Daoy (cell line): ENCODE data around the gene EBF3. TPM values are rescaled to one million over a fixed set of nuclear protein-coding genes. Genes with fewer than 3 reads are reported as not detected.

ENCODE experiments used
- DNase-seq: peaks from one replicate; pipeline ENCODE4 v3.0.0-alpha.2; 2015; ENCODE audit warnings: low read depth
- total RNA-seq: library from RNA; depleted of rRNA; stranded (reverse); fragments of >200 nt; shearing (Covaris generic); gene quantifications from 2 replicates; pipeline ENCODE4 v1.2.3, GENCODE V29; 2014

Gene EBF3
- total RNA-seq, 1 experiment from 2014 or later = 3.4 TPM

DNA sequence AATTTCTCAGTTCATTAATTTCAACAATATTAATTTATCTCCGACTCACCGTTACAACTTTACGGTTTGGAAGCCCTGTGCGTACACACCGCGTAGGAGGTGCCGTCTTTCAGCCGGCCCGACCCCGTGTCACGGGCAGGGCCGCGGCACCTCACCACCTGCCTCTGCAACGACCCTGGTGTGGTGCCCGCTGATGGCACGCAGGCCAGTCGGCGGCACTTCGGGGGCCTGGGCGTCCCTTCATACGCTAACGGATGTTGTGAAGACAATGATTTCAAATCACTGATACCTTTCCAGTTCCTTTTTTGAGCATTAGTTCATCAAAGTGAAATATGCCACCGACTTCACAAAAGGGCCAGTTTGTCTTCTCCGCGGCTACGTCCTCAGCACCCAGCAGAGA, 125.3 kb downstream of the EBF3 start:
- DNase-seq = no peak

DNA sequence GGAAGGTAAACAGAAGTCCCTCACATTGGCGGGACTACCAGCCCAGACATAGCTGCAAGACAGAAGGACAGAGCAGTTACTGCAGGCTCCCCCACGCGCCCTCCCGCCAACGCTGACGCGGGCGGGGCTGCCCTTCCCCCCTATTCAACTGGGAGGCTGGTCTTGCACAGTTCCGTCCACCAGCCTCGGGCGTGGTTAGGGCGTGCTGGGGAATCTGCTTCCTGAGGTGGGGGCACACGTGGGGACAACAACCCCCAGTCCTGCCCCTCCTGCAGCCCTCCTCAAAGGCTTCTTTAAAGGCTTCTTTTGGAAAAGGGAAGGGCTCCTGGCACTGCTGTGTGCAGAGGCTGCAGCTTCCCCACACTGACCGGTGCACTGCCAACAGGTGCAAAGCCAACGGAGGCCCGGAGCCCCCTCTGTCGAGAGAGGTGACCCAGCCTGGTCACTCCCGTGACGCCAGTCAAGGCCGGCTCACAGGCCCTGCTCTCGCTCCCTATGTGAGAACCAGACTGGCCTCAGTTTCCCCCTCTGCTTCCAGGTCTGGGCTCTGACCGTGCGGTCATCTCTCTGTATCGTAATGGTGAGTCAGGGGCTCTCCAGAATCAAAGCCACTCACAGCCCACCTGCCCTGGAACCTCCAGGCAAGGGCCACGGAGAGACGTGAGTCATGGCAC, 126.0 kb downstream of the EBF3 start:
- DNase-seq = no peak

DNA sequence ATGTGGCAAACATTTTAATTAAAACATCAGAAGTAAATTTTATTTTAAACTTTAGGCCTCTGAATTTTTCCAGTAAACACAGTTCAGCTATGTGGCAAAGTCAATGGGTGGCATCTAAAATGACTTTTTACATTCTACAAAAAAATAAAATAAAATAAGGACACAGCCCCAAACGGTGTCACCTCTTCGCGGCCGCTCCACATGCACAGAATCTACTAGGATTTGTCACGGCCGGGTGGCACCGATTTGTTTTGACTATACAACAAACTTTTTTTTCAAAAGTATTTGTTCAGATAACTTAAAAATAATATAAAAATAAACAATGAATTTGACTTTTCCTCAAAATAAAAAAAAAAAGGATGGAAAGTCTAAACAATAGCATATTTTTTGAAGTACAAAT, 127.8 kb downstream of the EBF3 start:
- no peak for DNase-seq

DNA sequence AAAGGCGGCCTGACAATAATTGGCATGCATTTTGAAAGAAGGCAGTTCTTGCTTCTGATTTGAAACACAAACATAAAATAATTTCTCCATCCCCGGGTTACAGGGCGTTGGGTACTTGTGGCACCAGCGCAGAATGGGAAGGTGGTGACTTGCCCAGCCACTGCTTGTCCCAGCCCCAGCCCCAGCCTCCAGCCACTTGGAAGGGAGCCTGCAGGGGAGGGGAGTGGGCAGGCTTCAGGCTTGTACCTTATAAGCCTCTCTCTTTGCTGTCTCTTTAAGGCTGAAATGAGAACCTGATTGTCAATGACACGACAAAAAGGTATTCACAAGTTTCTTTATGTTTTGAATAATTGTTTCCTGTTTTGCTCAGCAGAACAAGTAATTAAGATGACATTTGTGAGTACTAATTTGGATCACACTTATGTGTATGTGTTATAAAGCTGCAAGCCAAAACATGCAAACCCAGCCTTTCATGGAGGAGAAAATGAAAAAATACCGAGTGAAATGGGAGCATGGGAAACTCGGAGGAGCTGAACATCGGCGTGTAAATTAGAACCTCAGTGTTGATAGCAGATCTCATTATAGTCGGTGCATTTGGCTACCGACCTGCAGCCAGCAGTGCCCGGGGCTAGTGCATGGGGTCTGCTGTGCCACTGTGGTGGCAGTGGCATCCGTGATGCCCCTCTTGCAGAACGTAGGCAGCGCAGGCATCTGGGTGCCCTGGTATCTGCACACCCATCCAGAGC, 129.9 kb downstream of the EBF3 start:
- no peak for DNase-seq

DNA sequence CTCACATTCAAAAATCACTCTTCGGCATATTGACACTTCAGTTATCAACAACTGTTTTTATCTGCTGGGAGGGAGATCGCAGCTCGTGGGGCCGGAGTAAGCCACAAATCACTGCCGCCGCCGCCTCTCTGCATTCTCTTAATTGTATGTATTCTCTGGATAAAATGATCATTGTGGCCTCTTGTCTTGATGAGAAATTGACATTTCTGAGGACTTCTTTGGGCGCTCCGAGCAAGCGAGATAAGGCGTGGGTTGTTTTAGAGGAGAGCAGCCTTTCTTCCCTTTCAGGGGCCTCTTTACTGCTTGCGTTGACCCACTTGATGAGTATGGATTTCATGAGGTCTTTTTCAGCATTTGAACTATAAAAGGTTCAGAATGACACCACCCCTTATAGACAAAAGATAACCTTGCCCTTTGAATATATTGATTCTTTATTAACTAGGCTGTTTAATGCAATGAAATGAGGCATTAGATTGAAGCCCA, 130.6 kb downstream of the EBF3 start:
- DNase-seq = no peak

DNA sequence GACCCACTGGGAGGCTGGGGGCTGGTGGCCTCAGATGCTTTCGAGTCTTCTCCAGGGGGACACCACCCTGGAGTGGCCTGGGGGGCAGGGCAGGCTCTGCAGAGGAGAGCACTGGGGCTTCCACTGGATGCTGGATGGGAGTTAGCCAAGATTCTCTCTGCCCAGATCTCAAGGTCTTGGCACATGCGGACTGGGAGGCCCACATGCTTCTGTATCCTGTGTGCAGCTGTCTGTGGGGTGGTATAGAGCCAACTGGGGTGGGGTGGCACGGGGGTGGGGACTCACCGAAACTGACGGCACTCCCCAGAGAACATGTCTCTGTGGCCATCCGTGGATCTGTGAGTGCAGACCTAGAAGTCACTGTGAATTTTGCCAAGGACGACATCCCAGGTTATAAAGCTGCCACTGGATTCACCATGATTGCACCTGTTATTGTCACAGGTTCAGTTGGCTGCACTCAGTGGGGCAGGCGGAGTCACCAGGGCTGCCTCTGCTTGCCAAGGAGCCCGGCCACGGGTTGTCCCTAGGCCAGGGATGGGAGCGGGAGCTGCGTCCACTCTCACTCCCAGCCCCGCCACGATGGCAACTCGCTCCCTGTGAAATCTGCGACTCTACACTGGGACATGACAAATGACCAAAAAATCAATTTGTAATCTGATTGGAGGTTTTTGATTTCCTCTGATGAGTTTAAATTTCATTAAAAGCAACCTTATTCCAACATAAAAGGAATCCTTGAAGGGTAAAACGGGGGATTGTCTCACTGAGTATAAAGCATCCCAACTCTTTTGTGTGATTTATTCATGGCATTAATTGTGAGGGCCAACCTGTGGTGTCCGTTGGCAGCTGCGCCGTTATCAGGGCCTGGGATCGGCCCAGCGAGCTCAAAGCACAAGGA, 131.3 kb downstream of the EBF3 start:
- DNase-seq = no peak

DNA sequence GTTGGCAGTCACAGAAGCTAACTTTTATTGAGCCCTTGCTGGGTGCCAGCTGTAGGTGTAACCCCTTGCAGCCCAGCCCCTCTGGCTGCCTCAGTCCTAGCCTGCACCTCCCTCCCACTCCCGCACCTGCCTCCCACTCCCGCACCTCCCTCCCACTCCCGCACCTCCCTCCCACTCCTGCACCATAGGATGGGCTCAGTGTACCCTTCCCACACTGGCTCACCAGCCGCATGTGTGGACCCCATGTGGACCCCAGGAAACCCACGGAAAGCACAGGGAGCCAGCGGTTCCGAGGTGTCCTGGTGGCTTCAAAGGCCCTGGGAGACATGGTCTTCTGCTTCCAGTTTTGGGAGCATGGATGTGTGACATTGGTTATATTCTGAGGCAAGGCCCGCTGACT, 132.9 kb downstream of the EBF3 start:
- DNase-seq = no peak

DNA sequence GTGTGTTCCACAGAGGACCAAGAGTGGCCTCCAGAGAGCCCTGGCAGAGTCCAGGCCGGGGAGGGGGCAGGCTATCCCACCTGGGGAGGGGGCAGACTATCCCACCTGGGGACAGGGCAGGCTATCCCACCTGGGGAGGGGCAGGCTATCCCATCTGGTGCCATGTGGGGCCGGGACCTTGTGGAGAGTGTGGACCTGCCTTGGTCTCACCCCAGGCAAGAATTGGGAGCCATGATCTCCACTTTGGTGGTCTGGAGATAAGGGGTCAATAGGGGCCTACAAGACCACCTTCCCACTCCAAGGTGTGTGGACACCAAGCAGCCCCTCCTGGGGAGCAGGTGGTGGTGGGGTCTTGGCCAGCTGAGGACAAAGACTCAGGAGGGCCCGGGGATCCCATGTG, 138.2 kb downstream of the EBF3 start:
- no peak for DNase-seq

DNA sequence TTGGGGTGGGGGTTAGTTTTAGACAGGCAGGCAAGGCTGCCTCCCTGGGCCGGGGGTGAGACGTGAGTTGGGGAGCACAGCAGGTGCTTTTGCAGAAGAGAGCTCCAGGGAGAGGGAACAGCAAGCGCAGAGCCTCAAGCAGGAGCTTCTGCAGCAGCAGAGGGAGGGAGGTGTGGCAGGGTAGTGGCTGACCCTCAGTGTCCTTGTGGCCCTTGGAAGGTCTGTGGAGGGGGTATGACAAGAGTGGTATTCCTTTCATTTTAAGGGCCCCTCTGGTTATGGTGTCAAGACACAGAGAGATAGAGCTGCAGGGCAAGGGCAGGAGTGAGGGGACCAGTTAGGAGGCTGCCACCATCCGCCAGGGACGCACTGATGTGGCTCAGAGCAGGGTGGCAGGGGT, 138.9 kb downstream of the EBF3 start:
- DNase-seq = no peak

DNA sequence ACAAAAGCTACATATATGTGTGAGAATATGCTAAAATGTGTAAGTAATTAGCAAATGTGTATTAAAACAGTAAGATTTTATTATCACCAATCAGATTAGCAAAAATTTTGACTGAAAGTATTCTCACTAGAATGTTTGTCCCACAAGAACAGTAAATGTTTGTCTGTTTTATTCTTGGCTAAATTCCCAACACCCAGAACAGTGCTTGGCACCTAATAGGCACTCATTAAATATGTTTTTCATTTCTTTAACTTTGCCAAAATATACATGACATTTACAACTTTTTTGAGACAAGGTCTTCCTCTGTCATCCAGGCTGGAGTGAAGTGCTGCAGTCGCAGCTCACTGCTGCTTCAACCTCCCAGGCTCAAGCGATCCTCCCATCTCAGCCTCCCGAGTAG, 143.6 kb downstream of the EBF3 start:
- DNase-seq = no peak

DNA sequence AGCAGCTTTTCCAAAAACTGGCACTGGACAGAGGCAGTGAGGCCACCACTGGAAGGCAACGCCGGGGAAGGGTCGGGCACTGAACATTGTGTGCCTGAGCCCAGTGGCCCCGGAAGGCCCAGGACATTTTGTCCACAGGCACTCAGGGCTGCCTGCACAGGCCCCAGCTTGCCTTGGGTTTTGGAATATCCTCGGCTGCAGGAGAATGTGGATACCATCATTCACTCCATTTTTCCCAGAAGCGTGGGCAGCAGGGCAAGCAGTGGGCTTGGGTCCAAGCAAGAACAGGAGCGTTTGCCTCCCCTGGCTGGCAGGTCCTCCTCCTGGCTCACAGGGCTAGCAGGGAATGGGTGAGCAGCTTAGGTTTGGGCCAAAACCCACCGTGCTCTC, 147.4 kb downstream of the EBF3 start:
- DNase-seq = no peak

DNA sequence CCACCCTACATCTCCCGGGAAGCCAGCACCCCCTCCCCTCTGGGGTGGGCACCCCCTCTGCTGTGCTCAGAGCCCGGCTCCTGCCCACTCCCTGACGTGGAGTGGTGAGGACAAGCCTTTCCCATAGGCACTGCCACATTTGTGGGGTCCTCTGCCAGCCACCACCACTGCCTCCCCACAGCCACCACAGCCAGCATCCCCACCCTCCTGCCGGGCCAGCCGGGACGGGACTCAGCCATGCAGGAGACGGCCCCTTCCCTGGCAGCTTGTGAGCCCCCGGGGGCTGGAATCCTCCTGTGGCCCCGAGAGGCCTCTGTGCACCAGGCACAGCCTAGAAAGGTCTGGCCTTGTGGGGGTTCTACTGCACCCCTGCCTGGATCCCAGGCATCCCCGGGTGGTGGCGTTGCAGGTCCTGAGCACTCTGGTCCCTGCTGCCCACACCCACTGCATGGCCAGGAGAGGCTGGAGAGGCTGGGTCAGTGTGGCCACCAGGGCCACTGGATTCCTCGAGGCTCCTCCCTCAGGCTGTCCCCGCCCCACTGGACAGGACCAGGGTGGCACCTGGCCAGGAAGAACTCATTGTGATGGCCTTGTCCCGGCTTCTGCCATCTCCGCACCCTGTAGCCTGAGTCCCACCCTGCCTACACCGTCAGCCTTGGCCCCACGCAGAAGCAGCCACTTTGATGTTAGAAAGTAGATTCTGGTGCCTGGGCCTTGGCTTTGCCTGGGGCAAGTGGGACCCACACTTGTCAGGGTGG, 148.0 kb downstream of the EBF3 start:
- no peak for DNase-seq

DNA sequence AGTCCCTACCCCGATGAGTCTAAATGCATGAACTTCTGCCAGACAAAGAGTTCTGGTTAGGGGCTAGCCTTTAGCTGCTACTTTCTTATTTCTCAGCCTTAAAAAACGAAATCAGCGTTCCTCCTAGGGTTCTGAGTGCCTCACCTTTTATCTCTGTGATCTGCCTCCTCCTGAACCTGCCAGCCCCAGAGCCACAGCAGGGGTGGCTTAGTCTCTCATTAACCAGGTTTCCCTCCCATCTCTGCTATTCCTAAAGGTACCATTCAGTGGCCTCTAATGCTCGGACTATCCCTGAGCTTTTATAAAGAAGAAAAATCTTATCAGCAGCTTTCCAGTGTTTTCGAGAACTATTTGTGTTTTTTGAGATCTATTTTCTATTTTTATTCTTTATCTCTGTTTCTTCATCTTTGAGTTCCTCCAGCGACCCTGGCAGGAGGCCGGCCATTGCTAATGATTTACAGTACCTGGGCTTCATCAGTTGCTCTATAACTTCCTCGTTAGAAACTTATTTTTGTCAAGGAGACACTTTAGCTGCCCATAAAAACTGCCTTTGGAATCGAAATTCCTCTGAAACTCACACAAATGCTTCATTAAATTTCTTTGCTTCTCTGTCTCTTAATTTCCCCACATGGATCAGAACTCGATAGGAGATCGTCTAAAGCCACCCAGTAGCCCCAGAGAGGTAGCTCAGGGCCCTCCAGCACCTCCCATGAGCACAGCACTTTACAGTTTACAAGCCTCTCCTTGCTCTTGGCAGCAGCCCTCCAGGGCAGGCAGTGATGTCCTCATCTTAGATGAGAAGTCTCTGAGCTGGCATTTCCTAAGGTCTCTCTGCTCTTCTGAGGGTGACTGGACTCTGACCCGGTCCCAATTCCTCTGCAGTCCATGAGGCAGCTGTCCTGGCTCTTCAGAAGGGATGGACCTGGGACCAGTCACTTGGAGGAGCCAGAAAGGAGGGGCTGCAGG, 149.1 kb downstream of the EBF3 start:
- DNase-seq = no peak

DNA sequence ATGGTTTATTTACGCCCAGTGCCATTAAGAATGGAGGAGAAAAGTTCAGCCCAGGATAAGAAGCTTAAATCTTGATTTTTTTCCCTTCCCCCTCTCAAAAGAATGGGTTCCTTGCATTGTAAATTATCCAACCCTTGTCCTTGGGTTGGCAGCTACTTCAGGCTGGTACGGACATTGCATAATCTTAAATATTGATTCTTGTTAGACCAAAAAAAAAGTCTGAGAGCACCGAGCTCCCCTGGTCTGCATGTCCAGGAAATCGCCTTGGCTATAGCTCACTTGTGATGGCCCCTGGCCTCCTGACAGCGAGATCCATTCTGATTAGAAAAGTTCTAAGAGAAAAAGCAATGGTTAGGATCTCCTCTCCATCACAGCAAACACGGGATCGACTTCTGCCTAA, 151.7 kb downstream of the EBF3 start:
- no peak for DNase-seq

DNA sequence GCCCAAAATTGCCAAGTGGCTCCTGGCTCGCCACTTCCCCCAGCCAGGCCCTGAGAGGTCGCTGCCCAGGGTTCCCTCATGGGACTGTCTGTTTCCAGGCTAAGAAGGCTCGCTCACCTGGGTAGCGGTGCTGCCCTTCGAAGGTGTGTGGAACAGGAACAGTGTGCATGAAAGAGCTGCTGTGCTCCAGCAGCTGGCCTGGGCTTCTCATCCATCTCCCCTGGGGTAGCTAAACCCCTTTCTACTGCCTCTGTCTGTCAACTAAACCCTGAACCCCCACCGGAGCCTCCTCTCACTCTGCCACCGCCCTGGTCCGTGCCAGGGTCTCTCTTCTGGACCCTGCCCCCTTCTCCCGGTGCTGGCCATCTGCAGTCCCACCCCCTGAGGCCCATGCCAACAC, 152.9 kb downstream of the EBF3 start:
- DNase-seq = no peak

DNA sequence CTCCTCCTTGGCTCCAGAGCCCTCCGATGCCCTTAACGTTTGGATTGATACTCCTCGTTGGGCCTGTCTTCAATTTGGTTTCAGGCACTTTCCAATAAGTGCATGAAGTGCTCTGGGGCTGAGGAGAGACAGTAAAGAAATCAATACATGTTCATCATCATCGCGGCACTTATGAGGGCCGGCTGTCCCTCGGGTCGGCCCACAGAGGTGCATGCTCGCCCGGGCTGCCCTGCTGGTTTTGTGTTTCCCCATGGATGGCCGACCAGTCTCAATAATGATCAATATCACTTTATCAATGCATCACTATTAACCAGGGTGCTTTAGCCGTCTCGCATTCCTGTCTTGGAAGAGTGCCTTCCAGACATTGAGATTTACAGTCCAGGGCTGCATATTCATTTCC, 154.2 kb downstream of the EBF3 start:
- no peak for DNase-seq

DNA sequence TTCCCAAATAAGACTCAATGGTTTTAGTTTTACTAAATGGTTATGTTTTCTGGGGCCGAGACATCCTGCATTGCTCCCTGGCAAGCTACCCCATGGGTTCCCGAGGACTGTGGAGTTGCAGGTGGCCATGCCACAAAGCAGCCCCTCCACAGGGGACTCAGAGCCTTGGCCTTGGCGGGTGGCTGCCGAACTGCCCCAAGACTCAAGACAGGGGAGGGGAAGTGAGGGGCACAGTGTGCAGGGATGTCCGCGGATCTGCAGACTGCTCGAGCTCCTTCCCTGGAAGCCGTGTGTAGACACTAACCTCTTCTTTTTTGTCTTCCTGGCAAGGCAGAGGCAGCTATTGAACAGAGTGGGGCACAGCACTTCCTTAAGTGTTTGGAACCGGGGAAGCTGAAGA, 154.6 kb downstream of the EBF3 start:
- no peak for DNase-seq

DNA sequence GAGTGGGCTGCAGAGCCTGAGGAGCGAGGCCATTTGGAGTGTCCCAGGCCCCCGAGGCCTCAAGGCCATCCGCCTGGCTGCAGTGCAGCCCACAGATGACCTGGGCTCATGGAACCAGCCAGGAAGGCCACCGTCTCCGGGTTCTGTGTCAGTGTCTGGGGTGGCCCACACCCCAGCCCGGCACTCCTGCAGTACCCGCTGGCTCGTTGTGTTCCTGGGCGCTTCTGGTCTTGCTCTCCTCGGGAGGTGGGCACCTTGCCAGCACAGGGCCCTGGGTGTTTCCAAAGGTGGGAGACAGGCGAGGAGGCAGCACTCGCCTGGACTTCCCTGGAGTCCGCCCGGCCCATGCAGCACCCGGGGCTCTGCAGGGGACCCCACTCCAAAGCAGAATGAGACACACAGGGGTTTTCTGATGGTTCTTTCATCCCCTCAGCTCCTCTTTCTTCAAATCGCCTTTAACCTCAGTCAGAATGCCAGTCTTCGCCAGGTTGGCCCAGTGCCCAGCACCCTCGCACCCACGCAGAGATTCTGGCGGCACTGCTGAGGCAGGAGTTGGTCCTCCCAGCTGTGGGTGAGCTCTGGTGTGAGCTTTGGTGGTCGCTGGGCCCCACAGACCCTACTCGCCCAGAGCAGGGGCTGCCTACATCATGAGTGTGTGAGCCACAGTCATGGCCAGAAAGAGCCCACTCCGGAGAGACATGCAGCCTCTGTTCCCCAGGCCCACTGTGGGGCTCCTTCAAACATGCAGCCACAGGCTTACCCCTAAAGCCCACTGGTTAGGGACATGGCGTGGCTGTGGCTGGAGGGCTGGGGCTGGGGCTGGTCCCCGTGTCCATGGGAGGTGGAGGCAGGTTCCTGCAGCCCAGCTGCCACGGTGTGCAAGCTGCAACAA, 155.7 kb downstream of the EBF3 start:
- DNase-seq = no peak

DNA sequence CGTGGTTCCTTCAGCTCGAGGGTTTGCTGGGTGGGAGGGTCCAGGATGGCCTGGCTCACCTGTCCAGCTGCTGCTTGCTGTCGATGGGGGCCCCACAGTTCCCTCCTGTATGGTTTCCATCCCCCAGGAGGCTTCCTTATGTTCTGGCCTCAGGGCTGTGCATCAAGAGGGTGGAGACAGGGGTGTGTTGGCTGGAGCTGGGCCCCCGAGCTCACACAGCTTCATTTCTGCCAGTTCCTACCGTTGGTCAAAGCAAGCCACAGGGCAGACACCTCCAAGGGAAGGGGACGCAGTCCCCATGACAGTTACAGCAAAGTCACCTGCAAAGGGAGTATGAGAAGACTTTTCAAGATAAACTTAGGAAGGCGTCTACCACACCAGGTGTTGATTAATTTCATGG, 156.9 kb downstream of the EBF3 start:
- no peak for DNase-seq
